ENCODE data around the gene MYO18B.

Gene MYO18B

GRCh38 chr22:25895678-25896077 is 153.7 kb downstream of the MYO18B start:
- H3K36me3 ChIP-seq (ENCODE audit: control insufficient read depth, insufficient read depth, low read length, severe bottlenecking), result no peaks in the 10 kb centered on the region
- DNase-seq (ENCODE audit: low read depth), result no peak
- no peaks in the 10 kb centered on the region for H3K4me1 ChIP-seq (ENCODE audit: control insufficient read depth, insufficient read depth, low read length)
- H3K9me3 ChIP-seq (ENCODE audit: control insufficient read depth, low read length), result no peaks in the 10 kb centered on the region
- H3K4me3 ChIP-seq (ENCODE audit: low read length), result no peak overlapping the region
- no peak overlapping the region for H3K9ac ChIP-seq (ENCODE audit: low read length)
- peaks cover 14% of the 10 kb centered on the region for H3K27me3 ChIP-seq (replicated peaks; ENCODE audit: control insufficient read depth, insufficient read depth, low read length)

DNA sequence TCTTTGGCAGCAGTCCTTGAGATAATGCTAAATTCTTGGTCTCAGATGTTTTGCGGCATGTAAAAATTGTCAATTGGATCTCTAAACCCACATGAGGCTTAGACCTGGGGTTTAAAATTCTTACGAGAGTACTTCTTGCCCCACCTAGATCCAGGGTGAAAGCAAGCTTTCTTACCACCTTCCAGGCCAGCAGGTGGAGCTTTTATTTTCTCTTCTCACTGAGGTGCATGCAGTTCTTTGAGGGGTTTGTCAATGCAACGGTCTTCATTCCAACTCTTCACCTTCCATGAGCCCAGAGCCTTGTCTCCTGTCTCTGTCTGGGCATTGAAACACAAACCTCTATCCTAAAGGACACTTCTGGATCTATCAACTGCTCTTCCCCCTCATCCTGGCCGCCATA is 154.1 kb downstream of the MYO18B start:
- Histone ChIP-seq H3K4me1 (ENCODE audit: control insufficient read depth, insufficient read depth, low read length) (no peaks in the 10 kb centered on the region), H3K4me3 (ENCODE audit: low read length) (no peak overlapping the region), H3K27me3 (replicated peaks; ENCODE audit: control insufficient read depth, insufficient read depth, low read length) (peaks cover 12% of the 10 kb centered on the region), H3K36me3 (ENCODE audit: control insufficient read depth, insufficient read depth, low read length, severe bottlenecking) (no peaks in the 10 kb centered on the region), H3K9me3 (ENCODE audit: control insufficient read depth, low read length) (no peaks in the 10 kb centered on the region), H3K9ac (ENCODE audit: low read length) (no peak overlapping the region)
- DNase-seq (ENCODE audit: low read depth), result no peak

GRCh38 chr22:25896592-25896991 is 154.6 kb downstream of the MYO18B start:
- Histone ChIP-seq H3K36me3 (ENCODE audit: control insufficient read depth, insufficient read depth, low read length, severe bottlenecking) (no peaks in the 10 kb centered on the region), H3K4me3 (ENCODE audit: low read length) (no peak overlapping the region), H3K9me3 (ENCODE audit: control insufficient read depth, low read length) (no peaks in the 10 kb centered on the region), H3K4me1 (ENCODE audit: control insufficient read depth, insufficient read depth, low read length) (no peaks in the 10 kb centered on the region), H3K9ac (ENCODE audit: low read length) (no peak overlapping the region), H3K27me3 (replicated peaks; ENCODE audit: control insufficient read depth, insufficient read depth, low read length) (peaks cover 11% of the 10 kb centered on the region)
- DNase-seq (ENCODE audit: low read depth), result no peak

DNA sequence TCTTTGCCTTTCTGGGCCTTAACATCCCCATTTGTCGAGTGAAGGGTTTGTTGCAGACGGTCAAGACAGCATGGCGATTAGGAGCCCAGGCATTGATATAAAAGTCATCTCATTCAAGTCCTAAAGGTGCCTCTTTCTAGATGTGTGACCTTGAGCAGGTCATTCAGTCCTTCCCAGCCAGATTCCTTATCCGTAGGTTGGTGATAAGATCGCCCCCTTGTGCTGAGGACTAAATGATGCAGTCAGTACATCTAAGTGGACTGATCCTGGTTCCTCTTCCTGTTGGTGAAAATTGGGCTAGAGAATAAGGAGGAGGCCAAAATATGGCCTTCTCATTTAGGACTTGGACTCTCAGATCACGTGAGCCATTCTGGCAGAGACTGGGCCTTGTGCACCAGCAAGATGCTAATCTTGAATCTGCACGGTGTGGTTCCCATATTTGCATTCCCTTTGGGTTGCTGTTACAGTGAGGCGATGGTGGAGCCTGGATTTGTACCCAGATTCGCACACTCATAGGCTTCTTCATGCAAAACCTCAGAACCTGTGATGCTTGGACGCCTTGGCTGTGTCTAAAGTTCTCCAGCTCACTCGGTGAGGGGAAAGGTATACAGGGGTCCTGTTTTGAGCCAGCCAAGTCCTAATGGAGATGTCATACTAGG is 156.8 kb downstream of the MYO18B start:
- Histone ChIP-seq H3K4me1 (ENCODE audit: control insufficient read depth, insufficient read depth, low read length) (no peaks in the 10 kb centered on the region), H3K4me3 (ENCODE audit: low read length) (no peak overlapping the region), H3K36me3 (ENCODE audit: control insufficient read depth, insufficient read depth, low read length, severe bottlenecking) (no peaks in the 10 kb centered on the region), H3K9me3 (ENCODE audit: control insufficient read depth, low read length) (no peaks in the 10 kb centered on the region), H3K9ac (ENCODE audit: low read length) (no peak overlapping the region), H3K27me3 (replicated peaks; ENCODE audit: control insufficient read depth, insufficient read depth, low read length) (peaks cover 9% of the 10 kb centered on the region)
- DNase-seq (ENCODE audit: low read depth), result no peak

DNA sequence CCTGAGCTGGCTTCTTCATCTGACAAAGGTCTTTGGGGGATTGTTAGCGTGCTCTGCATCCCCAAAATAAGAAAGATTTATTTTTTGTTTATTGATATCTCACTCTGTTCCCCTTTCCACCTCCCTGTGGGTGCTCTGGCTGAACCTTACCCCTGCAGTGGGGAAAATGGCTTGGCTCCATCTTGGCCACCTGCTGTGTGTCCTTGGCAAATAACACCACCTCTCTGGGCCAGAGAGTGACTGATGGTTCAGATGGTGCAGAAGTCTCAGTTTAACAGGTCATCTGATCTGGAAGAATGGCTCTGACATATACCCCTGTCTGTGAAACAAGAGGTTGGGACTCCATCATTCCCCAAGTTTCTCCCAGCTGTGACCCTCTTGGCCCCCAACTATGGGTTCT is 157.6 kb downstream of the MYO18B start:
- Histone ChIP-seq H3K36me3 (ENCODE audit: control insufficient read depth, insufficient read depth, low read length, severe bottlenecking) (no peaks in the 10 kb centered on the region), H3K4me3 (ENCODE audit: low read length) (no peak overlapping the region), H3K9ac (ENCODE audit: low read length) (no peak overlapping the region), H3K4me1 (ENCODE audit: control insufficient read depth, insufficient read depth, low read length) (no peaks in the 10 kb centered on the region), H3K27me3 (replicated peaks; ENCODE audit: control insufficient read depth, insufficient read depth, low read length) (peaks cover 10% of the 10 kb centered on the region), H3K9me3 (ENCODE audit: control insufficient read depth, low read length) (no peaks in the 10 kb centered on the region)
- no peak for DNase-seq (ENCODE audit: low read depth)

- Histone ChIP-seq H3K4me3 (ENCODE audit: low read length) (no peak overlapping the region), H3K9me3 (ENCODE audit: control insufficient read depth, low read length) (no peaks in the 10 kb centered on the region), H3K36me3 (ENCODE audit: control insufficient read depth, insufficient read depth, low read length, severe bottlenecking) (no peaks in the 10 kb centered on the region), H3K27me3 (replicated peaks; ENCODE audit: control insufficient read depth, insufficient read depth, low read length) (peaks cover 7% of the 10 kb centered on the region), H3K9ac (ENCODE audit: low read length) (no peak overlapping the region), H3K4me1 (ENCODE audit: control insufficient read depth, insufficient read depth, low read length) (no peaks in the 10 kb centered on the region)
- no peak for DNase-seq (ENCODE audit: low read depth)
Observed at GRCh38 chr22:25900390-25900789, 158.4 kb downstream of the MYO18B start.

DNA sequence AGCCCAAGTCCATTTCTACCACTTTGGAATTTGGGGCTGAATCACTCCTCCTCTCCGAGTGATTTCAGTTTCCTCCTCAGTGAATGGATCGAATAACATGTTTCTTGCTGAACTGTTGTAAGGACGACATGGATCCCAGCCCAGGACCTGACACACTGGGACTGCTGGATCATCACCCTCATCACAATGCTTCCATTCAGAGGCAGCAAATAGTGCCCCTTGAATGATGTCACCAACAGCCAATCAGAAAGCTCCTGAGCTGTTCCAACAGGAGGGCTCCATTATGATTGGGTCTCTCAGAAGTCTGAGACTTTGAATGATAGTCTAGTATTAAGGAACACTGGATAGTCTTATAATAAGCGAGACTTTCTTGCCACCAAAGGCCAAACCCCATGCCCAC is 158.9 kb downstream of the MYO18B start:
- no peaks in the 10 kb centered on the region for H3K36me3 ChIP-seq (ENCODE audit: control insufficient read depth, insufficient read depth, low read length, severe bottlenecking)
- no peak overlapping the region for H3K9ac ChIP-seq (ENCODE audit: low read length)

GRCh38 chr22:25902402-25902801 is 160.4 kb downstream of the MYO18B start:
- Histone ChIP-seq H3K36me3 (ENCODE audit: control insufficient read depth, insufficient read depth, low read length, severe bottlenecking) (no peaks in the 10 kb centered on the region), H3K4me3 (ENCODE audit: low read length) (no peak overlapping the region), H3K4me1 (ENCODE audit: control insufficient read depth, insufficient read depth, low read length) (no peaks in the 10 kb centered on the region), H3K9ac (ENCODE audit: low read length) (no peak overlapping the region), H3K27me3 (replicated peaks; ENCODE audit: control insufficient read depth, insufficient read depth, low read length) (peaks cover 7% of the 10 kb centered on the region), H3K9me3 (ENCODE audit: control insufficient read depth, low read length) (no peaks in the 10 kb centered on the region)
- DNase-seq (ENCODE audit: low read depth), result no peak

More for the DNA sequence above, 158.9 kb downstream of the MYO18B start:
- Histone ChIP-seq H3K4me3 (ENCODE audit: low read length) (no peak overlapping the region), H3K27me3 (replicated peaks; ENCODE audit: control insufficient read depth, insufficient read depth, low read length) (peaks cover 7% of the 10 kb centered on the region), H3K4me1 (ENCODE audit: control insufficient read depth, insufficient read depth, low read length) (no peaks in the 10 kb centered on the region), H3K9me3 (ENCODE audit: control insufficient read depth, low read length) (no peaks in the 10 kb centered on the region)
- DNase-seq (ENCODE audit: low read depth), result no peak

- Histone ChIP-seq H3K9me3 (ENCODE audit: control insufficient read depth, low read length) (no peaks in the 10 kb centered on the region), H3K9ac (ENCODE audit: low read length) (no peak overlapping the region), H3K27me3 (replicated peaks; ENCODE audit: control insufficient read depth, insufficient read depth, low read length) (peaks cover 6% of the 10 kb centered on the region), H3K4me1 (ENCODE audit: control insufficient read depth, insufficient read depth, low read length) (no peaks in the 10 kb centered on the region), H3K4me3 (ENCODE audit: low read length) (no peak overlapping the region), H3K36me3 (ENCODE audit: control insufficient read depth, insufficient read depth, low read length, severe bottlenecking) (no peaks in the 10 kb centered on the region)
- no peak for DNase-seq (ENCODE audit: low read depth)
Observed at GRCh38 chr22:25903294-25903693, 161.3 kb downstream of the MYO18B start.

- DNase-seq (ENCODE audit: low read depth), result no peak
- no peaks in the 10 kb centered on the region for H3K9me3 ChIP-seq (ENCODE audit: control insufficient read depth, low read length)
- H3K9ac ChIP-seq (ENCODE audit: low read length), result no peak overlapping the region
- no peaks in the 10 kb centered on the region for H3K36me3 ChIP-seq (ENCODE audit: control insufficient read depth, insufficient read depth, low read length, severe bottlenecking)
- no peak overlapping the region for H3K4me3 ChIP-seq (ENCODE audit: low read length)
- H3K27me3 ChIP-seq (replicated peaks; ENCODE audit: control insufficient read depth, insufficient read depth, low read length), result peaks cover 6% of the 10 kb centered on the region
- H3K4me1 ChIP-seq (ENCODE audit: control insufficient read depth, insufficient read depth, low read length), result no peaks in the 10 kb centered on the region
Observed at GRCh38 chr22:25908212-25908611, 166.2 kb downstream of the MYO18B start.

GRCh38 chr22:25908755-25909154 is 166.8 kb downstream of the MYO18B start:
- Histone ChIP-seq H3K4me3 (ENCODE audit: low read length) (no peak overlapping the region), H3K9ac (ENCODE audit: low read length) (no peak overlapping the region), H3K4me1 (ENCODE audit: control insufficient read depth, insufficient read depth, low read length) (no peaks in the 10 kb centered on the region), H3K9me3 (ENCODE audit: control insufficient read depth, low read length) (no peaks in the 10 kb centered on the region), H3K36me3 (ENCODE audit: control insufficient read depth, insufficient read depth, low read length, severe bottlenecking) (no peaks in the 10 kb centered on the region), H3K27me3 (replicated peaks; ENCODE audit: control insufficient read depth, insufficient read depth, low read length) (peaks cover 6% of the 10 kb centered on the region)
- DNase-seq (ENCODE audit: low read depth), result no peak

All from adipocyte (in vitro differentiated cells).